DMS153 treated with DMSO at 0.1 percent for 48 hours (cell line): Measurements from ENCODE around the gene RELL1.
"Not testable (repeated sequence)": the region's sequence is repeated elsewhere in the genome, so short reads cannot be mapped to it uniquely, and the experiment has no call there.

ENCODE experiments used
- DNase-seq: peaks from one replicate; lab custom pipeline; 2025; ENCODE audit not compliant: unreplicated experiment; lab: John Stamatoyannopoulos, UW

The RELL1 gene

DNA sequence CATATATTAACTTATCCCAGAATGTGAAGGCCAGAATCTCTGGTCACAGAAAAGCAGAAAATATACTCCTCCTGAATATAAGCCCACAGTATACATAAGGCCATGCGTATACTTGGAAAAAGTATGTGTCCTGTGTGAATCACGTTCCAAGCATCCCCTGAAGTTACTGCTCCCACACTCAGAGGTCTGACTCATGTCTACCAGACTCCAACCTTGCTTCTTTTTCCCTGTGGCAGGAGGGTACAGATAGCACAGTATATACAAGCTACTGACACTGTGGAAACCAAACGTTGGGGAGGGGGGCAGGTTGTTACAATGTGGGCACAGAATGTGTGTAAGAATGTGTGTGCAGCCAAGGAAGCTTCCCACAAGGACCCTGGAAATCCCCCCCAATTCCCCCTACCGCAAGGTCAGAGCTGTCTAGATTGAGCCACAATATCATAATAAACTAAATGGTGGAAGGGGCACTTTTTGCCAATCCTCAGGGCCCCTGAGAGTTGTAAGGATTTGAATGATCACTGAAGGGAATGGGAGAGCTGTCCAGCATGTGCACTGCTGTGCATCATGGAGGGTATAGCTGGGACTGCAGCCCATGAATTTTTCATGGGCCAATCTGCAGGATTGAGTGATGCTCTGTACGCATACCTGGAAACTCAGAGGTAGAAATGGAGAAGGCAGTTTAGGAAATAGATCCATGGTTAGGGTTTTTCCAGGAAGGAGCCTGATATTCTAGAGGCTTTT, 7.4 kb upstream of the RELL1 start:
- no peak for DNase-seq

DNA sequence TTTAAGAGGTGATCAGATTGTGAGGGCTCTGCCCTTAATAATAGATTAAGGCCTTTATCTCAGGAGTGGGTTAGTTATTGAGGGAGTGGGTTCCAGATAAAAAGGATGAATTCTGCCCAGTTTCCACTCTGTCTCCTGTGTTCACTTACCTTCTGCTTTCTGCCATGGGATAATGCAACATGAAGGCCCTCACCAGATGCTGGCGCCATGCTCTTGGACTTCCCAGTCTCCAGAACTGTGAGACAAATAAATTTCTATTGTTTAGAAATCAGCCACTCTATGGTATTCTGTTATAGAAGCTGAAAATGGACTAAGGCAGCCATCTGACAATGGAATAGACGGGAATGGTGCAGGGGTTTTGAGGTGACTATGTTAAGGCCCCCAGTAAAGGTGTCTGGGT, 6.9 kb upstream of the RELL1 start:
- no peak for DNase-seq

DNA sequence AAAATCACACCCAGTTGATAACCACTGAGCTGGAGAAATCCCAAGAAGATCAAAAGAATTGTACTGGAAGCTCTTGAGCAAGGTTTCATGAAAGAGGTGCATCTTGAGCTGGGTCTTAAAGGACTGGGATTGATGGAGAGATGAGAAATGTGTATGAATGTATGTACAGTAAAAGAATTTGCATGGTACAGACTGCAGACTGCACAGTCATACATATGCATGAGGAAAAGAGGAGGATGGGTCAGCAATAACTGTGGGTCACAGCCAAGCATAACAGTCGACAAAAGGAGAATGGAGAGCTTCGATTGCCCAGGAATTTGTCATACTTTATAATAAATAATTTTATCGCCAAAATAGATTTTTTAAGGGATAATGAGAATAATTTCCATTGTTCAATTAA, 4.8 kb upstream of the RELL1 start:
- DNase-seq, result no peak

DNA sequence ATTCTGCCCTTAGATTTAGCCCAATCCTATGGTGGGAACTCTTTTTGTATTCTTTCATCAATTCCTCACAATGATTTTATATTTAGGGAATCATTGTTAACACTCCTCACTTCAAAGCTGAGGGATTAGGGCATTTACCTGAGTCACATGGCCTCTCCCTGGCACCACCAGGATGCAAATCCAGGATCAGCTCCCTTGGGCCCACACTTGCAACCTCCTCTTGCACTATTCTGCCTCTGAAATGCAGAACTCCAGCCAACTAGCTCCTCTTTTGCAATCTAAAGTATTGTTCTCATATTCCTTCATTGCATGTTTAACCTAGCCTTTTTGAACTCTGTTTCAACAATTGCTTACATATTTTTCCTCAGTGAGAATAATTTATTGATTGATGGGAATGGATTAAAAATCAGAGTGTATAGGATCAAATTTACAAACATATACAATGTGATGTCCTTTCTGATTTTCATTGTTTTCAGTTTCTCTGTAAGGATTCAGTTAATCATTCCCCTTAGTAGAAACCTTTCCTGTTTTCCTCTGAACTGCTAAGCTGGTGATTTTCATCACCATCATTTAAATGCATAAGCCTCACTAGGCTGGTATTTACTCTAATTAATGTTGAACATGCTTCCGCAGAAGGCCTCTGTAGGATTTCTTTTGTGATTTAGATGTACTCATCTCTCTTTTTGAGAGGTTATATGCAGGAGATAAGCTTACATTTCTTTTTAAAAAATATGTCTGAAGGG, 3.3 kb upstream of the RELL1 start:
- no peak for DNase-seq

DNA sequence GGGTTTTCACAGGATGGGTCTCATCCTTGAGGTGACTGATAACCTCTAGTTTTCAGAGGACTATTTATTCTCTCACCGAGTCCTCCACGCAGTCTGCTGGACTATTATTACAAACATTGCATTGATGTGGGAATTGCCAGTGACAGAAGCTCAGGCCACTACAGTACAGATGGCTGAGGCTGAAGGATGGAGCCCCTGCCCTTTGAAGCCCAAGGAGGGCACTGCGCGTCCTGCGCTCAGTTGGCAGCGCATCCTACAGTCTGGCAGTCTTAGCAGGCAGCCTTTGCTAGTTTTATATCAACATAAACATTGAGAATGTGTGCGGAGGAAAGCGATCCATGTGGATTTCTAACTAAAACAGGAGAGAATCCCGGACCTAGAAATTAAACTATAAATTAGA, 1.5 kb upstream of the RELL1 start:
- no peak for DNase-seq

DNA sequence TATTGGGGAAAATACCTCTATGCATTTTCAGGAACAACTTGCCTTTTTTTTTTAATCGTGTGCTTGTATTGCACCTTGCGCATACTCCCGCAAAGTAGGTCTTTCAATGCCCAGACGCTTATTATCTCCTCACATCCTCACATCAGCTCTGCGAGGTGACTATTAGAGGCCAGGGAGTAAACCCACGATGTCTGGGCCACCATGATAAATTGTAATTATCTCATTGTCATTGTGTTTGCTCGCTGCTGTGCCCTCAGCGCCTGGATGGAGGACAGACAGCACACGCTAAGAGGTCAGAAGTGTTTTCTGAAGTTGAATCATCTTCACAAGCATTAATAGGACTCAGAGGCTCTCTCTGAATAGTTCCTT, 1.0 kb upstream of the RELL1 start:
- no peak for DNase-seq

DNA sequence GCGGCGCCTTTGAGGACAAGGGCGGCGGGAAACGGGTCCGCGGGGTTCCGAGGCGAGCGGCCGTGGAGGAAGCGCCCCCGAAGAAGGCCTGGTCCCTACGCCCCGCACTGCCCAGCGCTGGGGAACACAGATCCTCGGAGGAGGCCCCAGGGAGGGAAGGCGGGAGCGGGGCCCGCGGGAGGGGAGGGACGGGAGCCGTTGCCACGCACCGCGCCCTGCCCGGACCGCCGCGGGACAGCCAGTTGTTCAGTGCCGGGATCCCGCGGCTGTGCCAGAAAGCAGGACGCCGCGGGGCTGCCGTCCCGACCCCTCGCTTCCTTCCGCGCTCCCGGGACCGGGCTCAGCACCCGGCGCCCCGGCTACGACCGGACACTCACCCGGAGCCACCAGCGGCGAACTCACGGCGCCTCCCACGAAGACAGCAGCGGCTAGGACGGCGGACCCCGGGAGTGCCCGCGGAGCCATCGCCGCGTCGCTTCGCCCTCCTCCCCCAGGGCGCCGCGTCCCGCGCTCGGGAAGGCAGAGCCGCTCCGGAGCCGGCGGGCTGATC, 278 bp downstream of the RELL1 start:
- DNase-seq, result no peak

DNA sequence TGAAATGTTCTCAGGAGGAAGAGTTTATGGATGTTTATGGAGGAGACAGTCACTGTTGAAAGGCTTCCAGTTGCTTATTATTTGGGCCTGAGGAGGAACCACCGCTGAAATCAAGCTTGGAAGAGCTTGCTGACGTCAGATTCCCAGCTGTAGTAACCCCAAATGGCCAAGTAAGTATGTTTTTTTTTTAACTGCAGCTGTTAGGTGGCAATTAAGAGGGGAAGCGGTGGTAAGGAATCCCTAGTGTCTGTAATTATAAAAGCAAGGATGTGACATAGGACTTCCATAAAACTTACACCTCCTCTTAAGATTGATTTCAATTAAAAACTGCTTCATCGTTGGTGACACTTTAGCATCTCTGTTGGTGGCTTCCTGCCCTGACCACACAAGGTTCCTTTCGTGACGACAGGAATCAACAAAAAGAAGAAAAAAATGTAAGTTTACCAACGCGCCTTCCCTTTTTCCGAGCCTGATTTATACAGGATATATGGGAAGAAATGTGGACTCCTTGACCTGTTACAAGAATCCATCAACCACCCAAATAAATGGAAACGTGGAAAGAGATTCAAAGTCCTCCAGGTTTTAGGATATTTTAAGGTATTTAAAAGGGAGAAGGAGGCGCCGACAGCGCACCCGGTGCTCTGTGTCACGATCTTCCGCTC, 884 bp downstream of the RELL1 start:
- DNase-seq, result no peak

DNA sequence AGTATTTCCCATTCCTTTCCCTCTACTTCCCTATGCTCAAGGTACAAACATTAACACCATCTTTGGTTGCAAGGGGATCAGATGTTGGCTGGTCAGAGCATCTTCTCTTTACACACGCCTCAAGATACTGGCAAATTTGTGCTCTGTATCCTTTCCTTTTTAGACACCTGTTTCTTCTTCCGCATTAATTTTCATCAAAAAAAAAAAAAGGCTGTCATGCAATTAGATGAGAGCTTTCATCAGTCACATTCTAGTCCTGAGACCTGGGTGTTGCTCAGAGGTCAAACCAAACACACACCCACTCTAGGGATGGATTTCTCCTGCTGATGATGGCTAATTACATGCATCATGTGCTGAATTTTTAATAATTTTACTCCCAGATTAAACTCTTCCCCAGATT, 2.0 kb downstream of the RELL1 start:
- DNase-seq, result no peak

DNA sequence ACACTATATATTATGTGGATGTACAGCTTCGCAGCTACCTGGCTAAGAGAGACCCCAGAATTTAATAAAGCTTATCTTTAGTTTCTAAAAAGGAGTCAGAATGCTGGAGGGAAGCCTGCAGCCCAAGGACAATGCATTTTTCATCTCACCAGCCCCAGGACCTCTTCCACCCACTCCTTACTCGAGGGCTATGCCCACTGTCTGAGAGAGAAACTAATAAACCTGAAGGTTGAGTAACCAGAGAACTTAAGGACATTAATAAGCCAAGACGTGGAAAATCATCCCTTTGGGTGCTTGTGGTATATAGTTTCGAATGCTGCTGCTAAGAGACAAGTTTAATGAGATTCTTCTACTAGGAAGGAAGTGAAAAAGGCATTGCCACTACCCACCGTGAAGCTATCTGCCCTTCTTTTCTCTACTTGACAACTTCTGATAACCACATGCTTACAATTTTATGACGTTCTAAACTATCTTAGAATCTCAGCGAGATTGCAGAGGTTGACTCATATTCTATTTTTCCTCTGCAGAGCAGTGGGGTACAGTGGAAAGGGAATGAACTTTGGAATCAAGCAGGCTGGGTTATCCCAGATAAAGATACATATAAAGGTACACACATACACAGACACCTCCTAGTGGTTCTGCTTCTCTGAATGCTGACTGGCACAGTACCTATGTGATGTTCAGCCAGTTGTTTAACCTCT, 3.3 kb downstream of the RELL1 start:
- DNase-seq, result no peak

DNA sequence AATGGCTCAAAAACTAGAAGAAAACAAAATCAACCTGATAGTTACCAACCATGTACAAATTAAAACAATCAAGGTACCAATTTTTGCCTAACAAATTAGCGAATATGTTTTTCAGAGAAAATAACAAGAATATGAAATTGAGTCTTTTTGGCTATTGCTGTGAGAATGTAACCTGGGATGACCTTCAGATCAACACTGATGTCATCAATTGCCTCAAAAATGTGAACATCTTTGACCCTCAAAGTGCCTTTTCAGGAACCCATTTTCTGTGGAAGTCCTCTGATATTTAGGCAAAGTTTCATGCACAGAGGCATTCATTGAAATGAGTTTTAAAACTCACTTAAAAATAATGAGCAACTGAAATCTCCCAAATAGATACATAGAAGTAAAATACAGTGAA, 6.1 kb downstream of the RELL1 start:
- no peak for DNase-seq

DNA sequence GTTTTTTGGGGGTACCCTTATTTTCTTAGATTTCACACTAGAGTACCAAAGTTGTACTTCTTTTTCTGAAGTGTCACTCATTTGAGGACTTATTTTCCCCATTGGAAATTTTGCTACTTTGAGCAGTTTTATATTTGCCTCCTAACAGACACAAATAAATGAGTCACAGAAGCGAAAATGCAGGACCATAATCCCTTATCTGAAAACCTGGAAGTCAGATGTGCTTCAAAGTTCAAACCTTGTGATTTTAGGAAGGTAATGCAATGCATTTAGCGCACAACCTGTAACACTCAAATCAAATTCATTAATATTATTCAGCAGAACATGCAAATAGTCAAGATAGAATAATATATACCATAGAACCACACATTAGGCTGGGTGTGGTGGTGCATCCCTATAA, 6.9 kb downstream of the RELL1 start:
- no peak for DNase-seq

DNA sequence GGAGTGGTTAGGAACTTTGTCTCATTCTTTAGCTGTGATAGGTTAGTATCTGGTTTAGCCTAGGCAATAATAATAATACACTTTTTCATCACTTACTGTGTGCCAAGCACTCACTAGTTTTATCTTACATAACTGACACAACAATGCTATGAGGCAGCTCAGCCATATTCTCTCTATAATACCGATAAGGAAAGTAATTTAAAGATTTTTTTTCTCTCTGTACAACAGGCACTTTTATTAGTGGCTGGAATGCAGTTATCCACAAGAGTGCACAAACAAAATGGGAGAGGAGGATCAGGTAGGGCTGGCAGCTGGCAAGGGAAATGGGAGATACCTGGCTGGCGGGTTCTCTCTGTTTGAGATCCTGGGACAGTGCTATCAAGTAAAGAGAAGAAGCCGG, 7.6 kb downstream of the RELL1 start:
- DNase-seq, result no peak

DNA sequence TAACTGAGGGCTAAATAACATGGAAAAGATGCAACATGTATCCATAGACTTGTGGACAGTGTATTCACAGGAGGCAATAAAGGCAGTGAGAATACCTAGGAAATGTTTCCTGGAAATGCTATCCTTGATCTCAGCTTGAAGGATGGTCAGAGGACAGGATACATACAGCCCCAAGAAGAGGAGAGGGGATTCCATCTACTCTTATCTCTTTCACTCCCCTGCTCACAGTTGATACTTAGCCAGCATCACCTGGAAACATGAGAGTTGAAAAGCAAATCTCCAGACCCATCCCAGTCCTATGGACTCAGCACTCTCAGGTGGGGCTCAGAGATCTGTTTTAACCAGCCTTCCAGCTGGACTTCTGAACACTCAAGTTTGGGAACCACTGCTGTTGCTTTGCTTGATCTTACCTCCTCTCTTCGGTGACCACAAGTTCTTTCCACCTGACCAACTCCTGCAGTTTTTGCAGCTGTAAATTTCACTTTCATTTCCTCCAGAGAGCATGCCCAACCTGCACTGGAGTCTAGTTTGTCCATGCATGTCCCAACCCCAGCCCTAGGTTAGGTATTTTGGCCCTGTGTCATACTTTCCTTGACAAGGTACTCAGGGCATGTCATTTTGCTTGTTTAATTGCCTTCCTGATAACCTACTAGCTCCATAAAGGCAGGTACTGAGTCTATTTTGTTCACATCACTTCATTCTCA, 10.4 kb downstream of the RELL1 start:
- DNase-seq, result no peak

DNA sequence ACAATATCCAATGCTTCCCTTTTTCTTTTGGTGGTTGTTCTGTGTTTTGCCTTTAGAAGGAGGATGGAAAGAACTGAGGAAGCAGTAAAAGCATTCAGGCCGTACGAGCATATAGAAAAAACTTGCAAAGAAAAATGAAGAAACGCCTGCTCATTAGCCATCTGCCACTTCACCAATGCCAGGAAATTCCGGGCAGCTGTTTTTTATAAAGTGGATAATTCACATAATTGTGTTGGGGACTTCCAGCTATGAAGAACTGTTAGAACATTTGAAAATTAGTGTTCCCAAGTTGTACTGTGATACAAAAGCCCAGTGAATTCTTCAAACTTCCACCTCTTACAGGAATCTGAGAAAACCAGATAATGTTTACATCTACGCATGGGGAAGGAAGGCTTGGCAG, 11.7 kb downstream of the RELL1 start:
- DNase-seq, result no peak

DNA sequence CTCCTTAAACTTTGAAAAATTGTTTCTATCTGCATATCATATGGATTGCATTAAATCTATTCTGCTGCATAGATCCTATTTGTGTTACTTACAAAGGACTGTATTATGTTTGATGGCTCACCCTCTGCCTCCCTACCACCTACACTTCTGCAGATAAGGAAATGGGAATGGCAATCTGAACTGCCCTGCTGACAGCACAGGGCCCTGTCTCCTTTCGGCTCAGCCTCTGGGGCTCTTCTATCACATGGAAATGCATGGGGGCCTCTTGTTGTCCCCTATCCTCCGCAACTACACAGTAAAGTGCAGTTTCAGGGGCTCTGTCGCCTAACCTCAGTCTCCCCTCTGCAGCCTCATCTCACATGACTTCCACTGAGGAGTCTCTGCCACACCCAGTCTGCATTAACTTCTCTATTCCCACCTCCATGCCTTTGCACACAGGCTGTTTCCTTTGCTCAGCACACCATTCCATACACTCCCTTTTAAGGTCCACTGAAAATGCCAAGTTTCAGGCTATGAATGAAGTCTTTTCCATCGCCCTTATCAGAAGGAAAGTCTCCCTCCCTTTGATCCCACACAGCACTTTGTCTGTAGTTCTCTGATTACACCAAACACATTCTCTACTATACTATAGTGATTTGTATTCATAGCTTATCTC, 12.5 kb downstream of the RELL1 start:
- no peak for DNase-seq

DNA sequence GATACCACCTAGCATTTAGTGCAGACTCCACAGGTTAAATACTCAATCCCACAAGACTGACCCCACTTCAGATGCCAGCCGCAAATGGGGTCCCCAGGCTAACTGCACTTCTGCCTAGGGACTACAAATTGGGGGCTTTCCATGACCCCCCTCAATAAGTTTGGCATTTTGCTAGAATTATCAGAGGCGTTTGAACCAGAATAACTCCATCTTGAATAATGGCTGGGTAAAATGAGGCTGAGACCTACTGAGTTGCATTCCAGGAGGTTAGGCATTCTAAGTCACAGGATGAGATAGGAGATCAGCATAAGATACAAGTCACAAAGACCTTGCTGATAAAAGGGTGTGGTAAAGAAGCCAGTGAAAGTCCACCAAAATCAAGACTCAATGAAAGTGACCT, 15.1 kb downstream of the RELL1 start:
- no peak for DNase-seq

DNA sequence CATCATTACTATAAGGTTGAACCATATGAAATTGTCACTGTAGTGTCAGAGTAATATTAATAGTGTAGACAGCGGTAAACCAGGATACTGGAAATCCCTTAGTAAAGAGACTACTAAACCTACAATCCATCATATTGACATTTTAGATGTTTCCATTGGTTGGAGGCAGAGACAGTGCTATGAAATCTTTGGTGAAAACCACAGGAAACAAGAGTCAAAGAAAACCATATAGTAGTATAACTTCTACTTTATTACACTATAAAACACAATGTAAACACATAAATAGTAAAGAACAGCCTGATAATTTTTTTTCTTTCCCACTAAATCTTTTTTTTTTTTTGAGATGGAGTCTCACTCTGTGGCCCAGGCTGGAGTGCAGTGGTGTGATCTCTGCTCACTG, 15.9 kb downstream of the RELL1 start:
- DNase-seq, result no peak

DNA sequence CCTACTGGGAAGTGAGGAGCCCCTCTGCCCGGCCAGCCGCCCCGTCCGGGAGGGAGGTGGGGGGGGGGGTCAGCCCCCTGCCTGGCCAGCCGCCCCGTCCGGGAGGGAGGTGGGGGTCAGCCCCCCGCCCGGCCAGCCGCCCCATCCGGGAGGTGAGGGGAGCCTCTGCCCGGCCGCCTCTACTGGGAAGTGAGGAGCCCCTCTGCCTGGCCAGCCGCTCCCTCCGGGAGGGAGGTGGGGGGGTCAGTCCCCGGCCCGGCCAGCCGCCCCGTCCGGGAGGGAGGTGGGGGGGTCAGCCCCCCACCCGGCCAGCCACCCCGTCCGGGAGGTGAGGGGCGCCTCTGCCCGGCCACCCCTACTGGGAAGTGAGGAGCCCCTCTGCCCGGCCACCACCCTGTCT, 17.1 kb downstream of the RELL1 start:
- DNase-seq, result not testable (repeated sequence)
